Measurements from ENCODE around the gene SH3BP5. TPM values are rescaled to one million over a fixed set of nuclear protein-coding genes. Genes with fewer than 3 reads are reported as not detected.
"Not testable (repeated sequence)": the region's sequence is repeated elsewhere in the genome, so short reads cannot be mapped to it uniquely, and the experiment has no call there.

SH3BP5 gene
- total RNA-seq, 1 donor from 2014 or later = 41.1 TPM

GRCh38 chr3:15372918-15373317, 40.5 kb upstream of the SH3BP5 start:
- no peak for TF ChIP-seq CTCF (IDR thresholded peaks at IDR 0.05; ENCODE audit: unreplicated experiment)
- DNase-seq (ENCODE audit: low spot score) = no peak
- H3K9me3 Mint-ChIP-seq (ENCODE audit: unreplicated experiment) = no peaks in the 10 kb centered on the region
- peaks cover 2% of the 10 kb centered on the region for H3K27me3 Mint-ChIP-seq (ENCODE audit: unreplicated experiment)
- H3K4me3 Mint-ChIP-seq (ENCODE audit: unreplicated experiment) = no peak overlapping the region
- peaks cover 18% of the 10 kb centered on the region for H3K4me1 Mint-ChIP-seq (ENCODE audit: unreplicated experiment)
- H3K36me3 Mint-ChIP-seq (ENCODE audit: low read depth, unreplicated experiment) = no peaks in the 10 kb centered on the region
- H3K27ac Mint-ChIP-seq (ENCODE audit: unreplicated experiment) = no peak overlapping the region

- DNase-seq (ENCODE audit: low spot score) = no peak
- Mint-ChIP-seq H3K4me1 (ENCODE audit: unreplicated experiment) (peaks cover 20% of the 10 kb centered on the region), H3K27me3 (ENCODE audit: unreplicated experiment) (peaks cover 5% of the 10 kb centered on the region), H3K9me3 (ENCODE audit: unreplicated experiment) (no peaks in the 10 kb centered on the region), H3K4me3 (ENCODE audit: unreplicated experiment) (no peak overlapping the region), H3K36me3 (ENCODE audit: low read depth, unreplicated experiment) (no peaks in the 10 kb centered on the region), H3K27ac (ENCODE audit: unreplicated experiment) (peak overlapping the region; percentile 76)
- TF ChIP-seq CTCF (IDR thresholded peaks at IDR 0.05; ENCODE audit: unreplicated experiment) = no peak
Observed at GRCh38 chr3:15368561-15369135, 36.3 kb upstream of the SH3BP5 start.

GRCh38 chr3:15367059-15367458, 34.7 kb upstream of the SH3BP5 start:
- H3K4me1 Mint-ChIP-seq (ENCODE audit: unreplicated experiment) = peaks cover 20% of the 10 kb centered on the region
- H3K27me3 Mint-ChIP-seq (ENCODE audit: unreplicated experiment) = peaks cover 5% of the 10 kb centered on the region
- no peak overlapping the region for H3K27ac Mint-ChIP-seq (ENCODE audit: unreplicated experiment)

GRCh38 chr3:15364078-15364477, 31.7 kb upstream of the SH3BP5 start:
- H3K36me3 Mint-ChIP-seq (ENCODE audit: low read depth, unreplicated experiment); DNase-seq (ENCODE audit: low spot score); H3K27me3 Mint-ChIP-seq (ENCODE audit: unreplicated experiment); H3K27ac Mint-ChIP-seq (ENCODE audit: unreplicated experiment); H3K4me3 Mint-ChIP-seq (ENCODE audit: unreplicated experiment); H3K9me3 Mint-ChIP-seq (ENCODE audit: unreplicated experiment): not testable (repeated sequence)
- H3K4me1 Mint-ChIP-seq (ENCODE audit: unreplicated experiment) = peaks cover 17% of the 10 kb centered on the region

More at GRCh38 chr3:15367059-15367458, 34.7 kb upstream of the SH3BP5 start:
- no peak for DNase-seq (ENCODE audit: low spot score)
- Mint-ChIP-seq H3K36me3 (ENCODE audit: low read depth, unreplicated experiment) (no peaks in the 10 kb centered on the region), H3K4me3 (ENCODE audit: unreplicated experiment) (no peak overlapping the region), H3K9me3 (ENCODE audit: unreplicated experiment) (no peaks in the 10 kb centered on the region)
- TF ChIP-seq CTCF (IDR thresholded peaks at IDR 0.05; ENCODE audit: unreplicated experiment) = no peak

- no peak for TF ChIP-seq CTCF (IDR thresholded peaks at IDR 0.05; ENCODE audit: unreplicated experiment)
- no peak overlapping the region for H3K27ac Mint-ChIP-seq (ENCODE audit: unreplicated experiment)
- no peak for DNase-seq (ENCODE audit: low spot score)
Observed at GRCh38 chr3:15361494-15362214, 29.3 kb upstream of the SH3BP5 start.

More at GRCh38 chr3:15361494-15362214, 29.3 kb upstream of the SH3BP5 start:
- Mint-ChIP-seq H3K4me3 (ENCODE audit: unreplicated experiment) (no peak overlapping the region), H3K4me1 (ENCODE audit: unreplicated experiment) (peaks cover 1% of the 10 kb centered on the region), H3K9me3 (ENCODE audit: unreplicated experiment) (no peaks in the 10 kb centered on the region), H3K27me3 (ENCODE audit: unreplicated experiment) (peaks cover 4% of the 10 kb centered on the region), H3K36me3 (ENCODE audit: low read depth, unreplicated experiment) (no peaks in the 10 kb centered on the region)
